PC-9 (cell line): ENCODE results near the gene NACC2.

Experiments used
- CTCF ChIP-seq: fragments of 200-600 bp; sonication (generic); conservative IDR thresholded peaks from 2 replicates; pipeline ENCODE4 v1.6.1; 2017; ENCODE audit warnings: mixed run types, antibody characterized with exemption, mild to moderate bottlenecking, moderate library complexity
- EZH2 ChIP-seq: fragments of 200-600 bp; sonication (generic); IDR thresholded peaks from 2 replicates; pipeline ENCODE4 v1.8.0; 2017; ENCODE audit warnings: antibody characterized with exemption, low read depth

DNA sequence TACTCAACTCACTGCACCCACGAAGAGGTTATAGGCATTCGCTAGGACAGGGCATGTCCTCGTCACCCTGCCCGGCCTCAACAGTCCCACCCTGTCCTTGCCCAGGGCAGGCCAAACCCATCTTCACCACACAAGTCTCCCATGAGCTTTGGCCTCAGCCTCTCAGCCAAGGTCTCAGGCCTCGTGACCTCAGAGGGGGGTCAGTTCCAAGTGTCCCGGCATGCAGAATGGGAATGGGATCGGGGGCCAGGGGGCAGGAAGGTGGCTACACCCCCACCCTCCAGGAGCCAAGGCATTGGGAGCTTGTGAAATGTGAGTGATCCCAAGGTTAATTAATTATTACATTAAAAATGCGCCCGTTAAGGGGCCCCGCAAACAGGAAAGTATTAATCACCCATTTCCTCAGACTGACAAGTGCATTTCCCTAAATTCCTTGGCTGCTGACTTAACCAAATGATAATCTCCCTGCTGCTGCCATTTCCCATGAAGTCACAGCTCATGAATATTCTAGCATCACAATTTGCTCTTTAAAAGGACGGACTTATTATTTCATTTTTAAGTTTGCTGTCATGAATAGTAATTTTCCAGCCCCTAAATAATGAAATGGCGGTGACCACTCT is 125.9 kb downstream of the NACC2 start:
- TF ChIP-seq CTCF (no peak), EZH2 (no peak)
